Endometrial microvascular endothelial cells (primary cell): ENCODE measurements around the gene USP17L10. TPM values are rescaled to one million over a fixed set of nuclear protein-coding genes. Genes with fewer than 3 reads are reported as not detected.

Experiments used
- total RNA-seq: library from RNA; depleted of rRNA; stranded (reverse); fragments of >200 nt; gene quantifications from one replicate; pipeline ENCODE4 v1.2.3, GENCODE V29; 2015; ENCODE audit errors: inconsistent ontology term

The USP17L10 gene
- total RNA-seq, 1 donor from 2014 or later: not detected

Other genes with a start within 250 kb of the USP17L10 start
- gene FAM90A26, start 40.2 kb upstream of the USP17L10 start, total RNA-seq: not detected
- not detected for gene USP17L11, start 4.7 kb downstream of the USP17L10 start, total RNA-seq
- gene USP17L12, start 9.5 kb downstream of the USP17L10 start, total RNA-seq: not detected
- not detected for gene USP17L13, start 14.2 kb downstream of the USP17L10 start, total RNA-seq
- not detected for gene USP17L15, start 23.7 kb downstream of the USP17L10 start, total RNA-seq
- gene USP17L17, start 33.2 kb downstream of the USP17L10 start, total RNA-seq: not detected
- gene USP17L18, start 38.0 kb downstream of the USP17L10 start, total RNA-seq: not detected
- gene USP17L19, start 42.7 kb downstream of the USP17L10 start, total RNA-seq: not detected
- gene USP17L20, start 47.5 kb downstream of the USP17L10 start, total RNA-seq: not detected
- gene USP17L21, start 52.2 kb downstream of the USP17L10 start, total RNA-seq: not detected
- gene USP17L22, start 57.0 kb downstream of the USP17L10 start, total RNA-seq: not detected
- gene USP17L24, start 114.5 kb downstream of the USP17L10 start, total RNA-seq: not detected
- not detected for gene USP17L25, start 119.3 kb downstream of the USP17L10 start, total RNA-seq
- not detected for gene USP17L26, start 124.0 kb downstream of the USP17L10 start, total RNA-seq
- gene USP17L5, start 128.7 kb downstream of the USP17L10 start, total RNA-seq: not detected
- gene USP17L27, start 133.5 kb downstream of the USP17L10 start, total RNA-seq: not detected
- not detected for gene USP17L28, start 138.2 kb downstream of the USP17L10 start, total RNA-seq
- gene USP17L29, start 143.0 kb downstream of the USP17L10 start, total RNA-seq: not detected
- not detected for gene USP17L30, start 152.5 kb downstream of the USP17L10 start, total RNA-seq
- not detected for gene DEFB131A, start 233.8 kb downstream of the USP17L10 start, total RNA-seq